HG02852 (cell line): ENCODE data around the gene VAMP2.
"Not testable (repeated sequence)": the region's sequence is repeated elsewhere in the genome, so short reads cannot be mapped to it uniquely, and the experiment has no call there.

Source experiments
- ATAC-seq: cut with Tn5 transposase; IDR thresholded peaks from one replicate; pipeline ENCODE4 v1.9.1; 2021; ENCODE audit warnings: mild to moderate bottlenecking, moderate library complexity; ENCODE audit not compliant: unreplicated experiment

VAMP2 gene

GRCh38 chr17:8176197-8176940 is 13.6 kb upstream of the VAMP2 start, which contains the start of gene TMEM107:
Gene TMEM107 (minus strand): TSS chr17:8176380. CDS start chr17:8176286, 94 bp downstream.
- ATAC-seq, result peak; percentile 36

DNA sequence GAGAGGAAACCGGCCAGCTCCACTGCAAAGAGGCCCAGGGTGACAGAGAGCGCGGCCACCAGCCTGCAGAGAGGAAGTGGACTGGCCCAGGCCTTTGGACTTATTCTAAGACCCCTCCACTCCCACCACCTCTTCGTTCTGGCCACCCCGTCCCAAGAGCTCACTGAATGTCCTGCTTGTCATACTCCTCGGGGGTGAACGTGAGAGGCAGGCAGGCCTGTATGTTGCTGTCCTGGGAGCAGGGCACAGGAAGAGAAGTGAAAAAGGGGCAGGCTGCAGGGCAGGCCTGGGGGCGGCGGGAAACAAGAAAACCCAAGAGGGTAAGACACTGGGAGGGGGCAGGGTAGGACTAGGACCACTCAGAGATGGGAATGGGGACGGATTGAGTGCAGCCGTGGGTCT is 13.0 kb upstream of the VAMP2 start:
- ATAC-seq, result no peak

DNA sequence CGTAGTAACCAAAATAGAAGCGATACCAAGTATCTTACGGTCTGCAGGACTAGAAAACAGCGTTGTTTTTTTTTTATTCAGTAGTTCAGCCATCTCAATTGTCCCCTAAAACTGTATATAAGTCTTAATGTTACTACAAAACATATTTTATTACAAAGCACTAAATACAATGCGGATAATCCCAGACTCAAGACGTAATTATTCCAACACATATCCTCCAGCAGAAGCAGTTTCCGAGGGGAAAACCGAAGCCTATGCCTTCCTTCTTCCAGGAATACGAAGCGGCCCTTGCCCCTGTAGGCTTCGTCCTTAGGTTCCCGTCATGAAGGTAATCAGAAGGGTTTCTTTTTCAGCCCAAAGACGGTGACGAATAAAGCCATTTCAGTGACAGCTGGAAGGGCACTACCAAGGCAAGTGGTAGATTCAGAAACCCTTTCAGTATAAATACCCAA is 11.1 kb upstream of the VAMP2 start:
- no peak for ATAC-seq

DNA sequence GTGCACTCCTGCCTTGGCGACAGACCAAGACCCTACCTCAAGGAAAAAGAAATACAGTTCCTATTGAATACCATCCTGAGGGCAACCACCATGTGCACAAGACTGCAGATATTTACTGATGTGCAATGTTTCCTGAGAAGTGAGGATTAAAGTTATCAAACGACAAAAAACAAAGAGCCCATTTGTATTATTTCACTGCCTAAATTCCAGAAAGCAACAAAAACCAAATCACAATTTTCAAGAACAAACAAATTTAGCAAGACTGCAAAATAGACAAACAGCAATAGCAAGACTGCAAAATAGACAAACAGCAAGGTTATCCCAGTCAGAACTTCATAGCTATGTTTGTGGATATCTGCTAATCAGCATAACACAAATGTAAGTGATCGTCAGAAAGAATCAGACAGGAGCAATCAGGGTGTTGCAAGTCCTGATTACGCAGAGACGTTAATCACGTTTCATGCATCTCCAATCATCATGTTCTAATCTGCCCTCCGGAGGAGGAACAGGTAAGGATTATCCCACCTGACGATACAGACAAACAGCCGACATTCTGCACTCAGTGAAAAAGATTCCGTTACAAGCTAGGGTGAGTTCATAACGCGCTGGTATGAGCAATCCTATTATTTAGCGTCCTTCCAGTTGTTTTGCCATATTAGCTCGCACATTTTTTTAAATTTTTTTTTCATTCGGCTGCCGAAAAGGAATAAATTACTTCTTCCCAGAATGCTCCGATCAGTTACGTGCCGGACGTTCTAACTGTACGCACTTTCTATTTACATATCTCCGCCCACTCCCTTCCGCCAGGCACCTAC is 10.5 kb upstream of the VAMP2 start:
- ATAC-seq, result peak; percentile 68

DNA sequence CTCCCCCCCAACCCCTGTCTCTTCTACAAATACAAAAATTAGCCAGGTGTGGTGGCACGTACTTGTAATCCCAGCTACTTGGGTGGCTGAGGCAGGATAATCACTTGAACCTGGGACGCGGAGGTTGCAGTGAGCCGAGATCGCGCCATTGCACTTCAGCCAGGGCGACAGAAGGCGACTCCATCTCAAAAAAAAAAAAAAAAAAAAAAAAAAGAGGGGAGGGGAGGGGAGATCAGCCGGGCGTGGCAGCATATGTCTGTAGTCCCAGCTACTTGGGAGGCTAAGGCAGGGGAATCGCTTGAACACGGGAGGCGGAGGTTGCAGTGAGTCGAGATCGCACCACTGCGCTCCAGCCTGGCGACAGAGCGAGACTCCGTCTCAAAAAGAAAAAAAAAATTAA is 7.4 kb upstream of the VAMP2 start:
- ATAC-seq, result not testable (repeated sequence)

GRCh38 chr17:8167526-8167925 is 4.8 kb upstream of the VAMP2 start:
- no peak for ATAC-seq

DNA sequence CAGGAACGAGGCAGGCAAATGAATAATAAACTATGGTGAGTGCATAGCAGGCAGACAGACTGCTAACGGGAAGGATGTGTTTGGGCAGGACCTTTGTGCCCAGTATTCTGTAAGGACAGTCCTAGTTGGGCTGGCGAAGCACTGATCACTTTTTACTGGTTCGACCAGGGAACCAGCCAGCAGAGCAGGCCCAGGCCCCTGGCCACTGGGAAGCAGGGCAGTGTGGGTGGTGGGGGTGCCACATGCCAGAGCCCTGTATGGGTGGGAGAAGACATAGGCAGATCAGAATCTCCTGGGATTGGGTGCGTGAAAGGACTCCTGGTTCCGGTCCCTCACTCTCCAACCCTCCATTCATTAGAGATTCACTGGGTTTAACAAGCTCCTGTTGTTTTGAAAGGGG is 4.0 kb upstream of the VAMP2 start:
- no peak for ATAC-seq

GRCh38 chr17:8164815-8165131 is 2.0 kb upstream of the VAMP2 start:
- no peak for ATAC-seq

DNA sequence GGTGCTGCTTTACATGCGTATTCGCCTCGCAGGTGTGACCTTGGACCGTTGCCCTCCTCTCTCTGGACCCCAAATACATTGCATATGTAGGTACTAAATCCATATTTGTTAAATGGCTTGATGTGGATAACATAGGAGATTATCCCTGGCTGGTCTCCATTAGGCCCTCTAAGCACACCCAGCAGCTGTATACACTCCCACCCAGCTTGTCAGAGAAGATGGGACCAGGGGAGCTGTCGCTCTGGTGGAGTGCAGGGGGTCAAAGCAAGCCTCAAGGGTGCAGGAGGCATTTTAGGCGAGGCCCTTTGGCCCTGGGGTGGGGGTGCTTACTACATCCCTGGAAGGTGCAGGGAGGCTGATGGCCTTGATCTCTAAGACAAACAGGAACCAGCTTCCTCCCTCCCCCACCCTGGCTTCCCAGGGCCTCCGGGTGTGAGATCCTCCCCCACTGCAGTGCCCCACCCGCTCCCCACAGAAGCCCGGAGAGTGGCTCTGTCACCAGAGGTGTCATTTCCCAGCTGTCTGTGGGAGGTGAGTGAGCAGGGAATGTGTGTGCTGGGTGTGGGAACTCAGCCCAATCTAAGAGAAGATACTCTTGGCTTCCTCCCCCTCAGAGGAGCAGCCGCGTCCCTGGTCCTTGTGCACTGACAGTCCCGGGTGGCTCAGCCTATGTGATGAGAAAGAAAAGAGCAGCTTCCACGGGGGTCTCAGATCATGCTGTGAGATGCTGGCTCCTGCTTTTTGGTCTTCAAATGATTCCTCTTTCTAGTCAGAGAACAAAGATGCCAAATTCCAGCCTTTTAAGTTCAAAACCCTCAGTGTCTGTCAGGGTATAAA is 1.4 kb upstream of the VAMP2 start:
- no peak for ATAC-seq

DNA sequence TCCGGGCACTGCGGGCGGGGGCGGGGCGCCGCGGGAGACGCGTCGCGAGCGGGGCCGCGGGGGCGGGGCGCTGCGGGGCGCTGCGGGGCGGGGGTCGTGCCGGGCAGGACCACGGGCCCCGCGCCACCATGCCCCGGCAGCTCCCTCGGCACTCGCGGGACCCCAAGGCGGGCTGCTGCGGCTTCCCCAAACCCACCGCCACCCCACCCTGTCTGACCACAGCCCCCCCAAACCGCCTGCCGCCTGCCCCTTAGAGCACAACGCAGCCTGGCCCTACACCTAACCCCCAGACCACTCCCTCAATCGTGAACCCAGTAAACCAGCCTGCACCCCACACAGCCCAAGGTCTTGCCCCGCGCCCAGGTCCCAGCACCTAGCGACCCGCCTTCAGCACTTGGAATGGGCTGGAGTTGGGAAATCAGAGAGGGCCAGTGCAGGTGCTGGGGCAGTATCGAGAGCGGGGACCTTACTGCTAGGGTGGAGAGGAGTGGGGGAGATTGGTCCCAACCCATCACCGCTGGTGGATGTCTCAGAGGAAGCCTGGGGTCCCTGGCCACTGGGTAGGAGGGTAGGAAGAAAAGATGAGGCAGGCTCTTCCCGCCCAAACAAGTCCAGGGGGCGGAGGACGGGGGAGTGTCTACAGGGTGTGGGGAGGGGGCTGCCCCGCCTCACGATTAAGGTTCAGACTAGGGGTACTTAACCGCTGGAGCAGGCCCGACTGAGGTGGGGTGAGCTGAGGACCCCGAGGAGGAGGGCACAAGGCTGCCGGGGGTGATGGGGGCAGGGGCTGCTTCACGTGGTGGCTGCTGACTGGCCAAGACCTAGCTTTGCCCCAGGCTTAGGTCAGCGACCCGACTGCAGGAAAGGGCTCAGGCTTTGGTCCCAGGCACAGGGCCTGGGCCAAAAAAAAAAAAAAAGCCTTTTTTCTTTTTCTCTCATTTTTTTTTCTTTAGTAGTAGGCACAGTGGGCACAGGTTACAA is 539 bp upstream of the VAMP2 start:
- no peak for ATAC-seq

DNA sequence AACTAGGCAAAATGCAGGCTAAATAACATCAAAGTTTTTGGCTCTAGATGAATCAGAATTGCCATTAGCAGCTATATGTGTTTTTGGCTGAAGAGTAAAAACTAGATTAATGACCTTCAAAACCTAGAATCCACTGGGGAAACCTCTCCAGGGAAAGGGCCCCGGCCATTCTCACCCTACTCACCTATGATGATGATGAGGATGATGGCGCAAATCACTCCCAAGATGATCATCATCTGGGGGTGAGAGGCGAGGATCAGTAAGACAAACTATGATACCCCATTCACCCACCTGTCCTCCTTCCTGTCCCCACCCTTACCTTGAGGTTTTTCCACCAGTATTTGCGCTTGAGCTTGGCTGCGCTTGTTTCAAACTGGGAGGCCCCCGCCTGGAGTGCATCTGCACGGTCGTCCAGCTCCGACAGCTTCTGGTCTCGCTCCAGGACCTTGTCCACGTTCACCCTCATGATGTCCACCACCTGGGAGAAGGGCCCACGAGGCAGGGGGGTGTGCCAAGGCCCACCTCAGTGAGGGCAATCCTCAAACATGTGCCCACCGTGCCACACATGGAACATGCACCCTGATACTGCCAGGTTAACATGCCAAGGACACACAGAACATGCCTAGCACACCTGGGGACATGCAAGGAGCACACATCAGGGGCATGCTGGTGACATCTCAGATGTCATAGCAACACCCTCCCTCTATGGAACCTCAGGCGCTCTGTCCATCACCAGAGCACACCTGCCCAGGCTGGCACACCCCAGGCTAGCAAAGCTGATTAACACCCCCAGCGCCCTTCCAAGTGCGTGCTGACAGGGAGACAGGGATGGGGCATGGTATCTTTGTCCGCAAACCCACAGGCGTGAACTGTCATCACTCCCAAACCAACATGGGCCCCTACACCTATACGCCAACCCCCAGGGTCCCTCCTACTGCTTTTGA is 1.2 kb downstream of the VAMP2 start:
- no peak for ATAC-seq

GRCh38 chr17:8160741-8161221 is 2.0 kb downstream of the VAMP2 start:
- no peak for ATAC-seq

DNA sequence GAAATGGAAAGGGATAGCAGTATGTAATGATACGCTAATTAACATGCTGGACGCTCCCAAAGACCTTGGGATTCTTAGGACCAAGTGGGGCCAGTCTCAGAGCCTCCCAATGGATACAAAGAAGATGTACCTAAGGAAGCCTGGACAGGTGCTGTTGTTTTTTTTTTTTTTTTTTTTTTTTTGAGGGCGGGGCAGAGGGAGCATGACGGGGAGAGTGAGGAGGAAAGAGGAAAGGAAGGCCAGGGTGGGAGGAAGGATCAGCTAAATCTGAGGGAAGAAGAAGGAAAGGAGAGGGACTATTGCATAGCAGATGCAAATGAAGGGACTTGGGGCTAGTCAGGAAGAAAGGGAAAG is 2.5 kb downstream of the VAMP2 start:
- no peak for ATAC-seq

GRCh38 chr17:8159459-8160223 is 3.1 kb downstream of the VAMP2 start:
- no peak for ATAC-seq

- ATAC-seq, result no peak
Measured at GRCh38 chr17:8159032-8159400, 3.7 kb downstream of the VAMP2 start.

DNA sequence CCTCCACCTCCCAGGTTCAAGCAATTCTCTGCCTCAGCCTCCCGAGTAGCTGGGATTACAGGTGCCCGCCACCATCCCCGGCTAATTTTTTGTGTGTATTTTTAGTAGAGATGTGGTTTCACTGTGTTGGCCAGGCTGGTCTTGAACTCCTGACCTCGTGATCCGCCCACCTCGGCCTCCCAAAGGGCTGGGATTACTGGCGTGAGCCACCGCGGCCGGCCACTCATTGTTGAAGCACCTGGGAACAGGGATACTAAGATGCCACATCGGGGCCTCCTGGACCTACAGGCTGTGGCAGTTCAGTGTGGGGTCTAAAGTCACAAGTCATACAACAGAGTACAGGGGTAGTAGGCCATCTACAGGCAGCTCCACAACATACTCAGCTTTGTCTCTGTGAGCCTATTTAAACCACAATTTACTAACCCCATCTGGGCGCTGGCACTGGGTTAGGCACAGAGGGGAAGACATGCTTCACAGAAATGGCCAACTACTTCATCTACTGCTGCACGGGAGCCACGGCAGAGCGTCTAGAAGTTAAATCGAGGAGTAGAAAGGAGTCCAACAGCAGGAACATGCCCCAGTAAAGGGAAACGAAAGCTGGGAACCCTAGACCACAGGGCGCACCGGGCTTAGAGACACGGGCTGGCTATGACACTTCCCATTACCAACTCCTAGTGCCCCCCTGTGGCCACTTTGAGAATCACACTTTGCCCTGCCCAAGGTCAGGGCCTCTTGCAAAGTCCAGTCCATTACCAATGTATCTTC is 4.3 kb downstream of the VAMP2 start:
- ATAC-seq, result no peak

DNA sequence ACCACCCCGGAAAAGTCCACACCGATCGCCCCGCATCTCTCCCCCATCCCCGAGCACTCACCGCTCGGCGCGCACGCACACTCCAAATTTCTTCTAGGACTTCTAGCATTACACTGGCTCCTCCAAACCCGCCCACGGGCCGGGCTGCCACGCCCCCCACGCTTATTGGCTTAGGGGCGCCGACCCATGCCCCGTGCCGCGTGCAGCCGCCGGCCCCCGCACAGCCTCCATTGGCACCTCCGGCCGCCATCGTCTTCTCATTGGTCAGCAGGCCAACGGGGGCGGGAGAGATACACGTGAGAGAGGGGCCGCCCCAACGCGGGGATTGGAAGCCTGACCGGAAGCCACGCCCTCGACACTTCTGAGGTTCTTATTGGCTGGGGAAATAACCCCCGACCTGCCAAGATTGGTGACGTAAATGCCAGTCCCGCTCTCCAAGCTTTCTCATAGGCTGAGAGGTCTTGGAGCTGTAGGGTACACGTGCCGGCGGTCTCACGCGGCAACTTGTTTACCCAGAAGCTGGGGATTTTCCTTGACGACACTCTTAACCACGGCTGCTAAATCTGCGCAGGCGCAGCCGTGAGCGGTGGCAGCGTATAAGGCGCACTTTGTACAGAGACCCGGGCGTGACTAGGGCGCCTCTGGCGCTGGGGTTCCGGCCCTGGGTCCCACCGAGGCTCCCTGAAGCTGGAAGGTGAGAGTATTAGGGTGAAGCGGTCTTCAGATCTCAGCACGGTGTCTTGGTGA is 6.3 kb downstream of the VAMP2 start:
- ATAC-seq, result peak; percentile 74
